ENCODE data around the gene MAPK7.

The MAPK7 gene

GRCh38 chr17:19378416-19379360, at the start of gene MAPK7:
TSS of gene MAPK7 (plus strand) at chr17:19378498. CDS start at chr17:19378901, 403 bp downstream.
- DNase-seq, result no peak

- no peak for DNase-seq
These were observed 49.2 kb upstream of the MAPK7 start for GRCh38 chr17:19329136-19329535.

- no peak for DNase-seq
These were observed 48.5 kb upstream of the MAPK7 start for GRCh38 chr17:19329839-19330238.

GRCh38 chr17:19330271-19330670, 48.0 kb upstream of the MAPK7 start:
- no peak for DNase-seq

GRCh38 chr17:19331134-19331533, 47.2 kb upstream of the MAPK7 start:
- no peak for DNase-seq

GRCh38 chr17:19331543-19332245, 46.6 kb upstream of the MAPK7 start:
- no peak for DNase-seq

- no peak for DNase-seq
These were observed 45.7 kb upstream of the MAPK7 start for GRCh38 chr17:19332371-19333131.

GRCh38 chr17:19333132-19333440, 45.2 kb upstream of the MAPK7 start:
- DNase-seq, result no peak

GRCh38 chr17:19333736-19334290, 44.5 kb upstream of the MAPK7 start:
- DNase-seq, result no peak

GRCh38 chr17:19334331-19334730, 44.0 kb upstream of the MAPK7 start:
- DNase-seq, result no peak

GRCh38 chr17:19335951-19336631, 42.2 kb upstream of the MAPK7 start:
- no peak for DNase-seq

GRCh38 chr17:19336938-19337711, 41.2 kb upstream of the MAPK7 start:
- DNase-seq, result no peak

GRCh38 chr17:19337712-19338023, 40.6 kb upstream of the MAPK7 start:
- no peak for DNase-seq

- no peak for DNase-seq
These were observed 40.0 kb upstream of the MAPK7 start for GRCh38 chr17:19338031-19338990.

- DNase-seq, result no peak
These were observed 38.9 kb upstream of the MAPK7 start for GRCh38 chr17:19339341-19339815.

GRCh38 chr17:19341211-19341631, 37.1 kb upstream of the MAPK7 start:
- DNase-seq, result no peak

- DNase-seq, result no peak
These were observed 36.4 kb upstream of the MAPK7 start for GRCh38 chr17:19341641-19342610.

GRCh38 chr17:19342611-19343255, 35.6 kb upstream of the MAPK7 start:
- no peak for DNase-seq

- DNase-seq, result no peak
These were observed 35.1 kb upstream of the MAPK7 start for GRCh38 chr17:19343256-19343630.

Measured in NK-92 treated with Interleukin-12 subunit alpha and Interleukin-12 subunit beta, amount 100 ng/mL, for 24 hours (cell line).